IPS-18c (cell line): ENCODE results near the gene KRT33A.

ENCODE experiments used
- H3K4me3 ChIP-seq: 2 replicates; pipeline ENCODE4 v1.7.0; 2013; ENCODE audit warnings: low read depth, mild to moderate bottlenecking, low read length, moderate library complexity; ENCODE audit not compliant: insufficient read depth
- H3K9me3 ChIP-seq: one replicate; pipeline ENCODE4 v1.6.1; 2013; ENCODE audit warnings: mild to moderate bottlenecking, low read length, moderate library complexity; ENCODE audit not compliant: control insufficient read depth, insufficient read depth

The KRT33A gene

DNA sequence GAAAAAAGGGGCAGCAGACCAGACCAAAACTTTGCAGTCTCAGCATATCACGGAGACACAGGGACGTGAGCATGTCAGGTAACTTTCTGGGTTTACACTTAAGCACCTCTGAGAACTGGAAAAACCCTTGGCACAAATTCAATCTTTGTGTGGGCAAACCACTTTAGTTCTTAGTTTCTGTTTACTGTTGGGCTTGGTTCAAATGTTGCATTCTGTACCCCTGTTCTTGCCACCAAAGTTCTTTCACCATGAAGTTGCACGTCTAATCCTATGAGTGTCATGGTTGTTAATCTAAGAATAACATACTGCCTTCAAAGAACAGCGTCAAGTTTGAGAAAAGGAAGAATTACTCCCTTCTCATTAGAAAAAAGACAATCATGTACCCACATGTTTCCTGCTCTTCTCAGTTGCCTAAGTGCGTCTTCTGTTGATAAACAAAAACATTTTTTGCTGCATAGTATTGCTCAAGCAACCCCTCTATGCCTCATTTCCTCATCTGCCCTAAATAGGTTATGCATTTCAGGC lies 11.6 kb downstream of the KRT33A start:
- Histone ChIP-seq H3K4me3 (no peak overlapping the region), H3K9me3 (no peaks in the 10 kb centered on the region)

DNA sequence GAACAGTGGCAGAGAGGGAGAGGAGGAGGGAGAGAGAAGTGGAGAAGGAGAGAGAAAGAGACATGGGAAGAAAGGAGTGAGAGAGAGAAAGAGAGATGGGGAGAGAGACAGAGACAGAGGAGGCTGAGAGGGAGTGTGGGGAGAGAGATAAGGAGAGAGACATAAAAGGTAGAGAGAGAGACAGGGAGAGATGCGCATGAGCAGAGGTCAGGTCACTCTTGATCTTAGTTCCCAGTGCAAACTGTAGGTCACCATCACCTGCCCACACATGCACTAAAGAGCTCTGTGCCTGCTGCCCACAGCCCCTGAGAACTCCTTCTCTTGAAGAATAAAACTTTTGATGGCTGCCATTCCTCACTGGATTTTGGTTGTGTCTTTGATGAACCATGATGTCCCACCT lies 14.9 kb downstream of the KRT33A start:
- H3K4me3 ChIP-seq = no peak overlapping the region
- H3K9me3 ChIP-seq = no peaks in the 10 kb centered on the region

DNA sequence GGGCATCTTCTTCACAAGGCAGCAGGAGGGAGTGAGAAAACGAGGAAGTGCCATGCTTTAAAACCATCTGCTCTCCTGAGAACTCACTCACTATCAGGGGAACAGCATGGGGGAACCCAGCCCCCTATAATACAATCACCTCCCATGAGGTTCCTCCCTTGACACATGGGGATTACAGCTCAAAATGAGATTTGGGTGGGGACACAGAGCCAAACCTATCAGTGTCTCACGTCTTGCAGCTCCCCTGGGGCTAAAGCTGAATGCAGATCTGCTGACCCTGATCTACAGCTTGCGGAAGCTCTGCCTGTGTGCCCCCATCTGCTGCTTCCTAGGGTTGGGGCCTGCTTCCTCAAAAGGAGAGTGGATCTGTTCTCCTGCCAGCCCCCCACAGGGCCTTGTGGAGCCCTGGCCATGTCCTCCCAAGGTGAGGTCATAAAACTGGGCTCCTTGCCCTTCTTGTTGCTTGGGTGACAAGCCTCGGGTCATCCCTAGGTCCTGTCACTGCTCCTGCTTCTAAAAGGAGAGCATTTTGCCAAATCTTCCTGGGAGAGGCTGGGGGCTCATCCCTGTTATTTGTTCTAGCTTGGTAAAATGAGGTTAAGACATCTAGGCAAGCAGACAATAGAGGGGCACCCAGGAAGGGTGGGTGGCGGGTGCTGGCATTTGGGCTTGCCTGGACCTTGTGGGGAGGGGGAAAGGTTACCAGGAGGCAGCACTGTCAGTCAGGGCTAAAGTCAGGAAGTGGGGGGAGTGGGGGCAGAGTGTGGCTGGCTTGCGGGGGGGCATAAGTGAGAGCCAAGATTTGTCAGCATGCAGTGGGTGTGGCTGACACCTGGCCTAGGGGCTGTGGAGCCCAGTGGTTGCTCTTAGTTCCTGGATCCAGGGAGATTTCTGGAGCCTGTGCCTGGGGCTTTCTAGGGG lies 16.0 kb downstream of the KRT33A start:
- no peaks in the 10 kb centered on the region for H3K9me3 ChIP-seq
- H3K4me3 ChIP-seq = no peak overlapping the region

DNA sequence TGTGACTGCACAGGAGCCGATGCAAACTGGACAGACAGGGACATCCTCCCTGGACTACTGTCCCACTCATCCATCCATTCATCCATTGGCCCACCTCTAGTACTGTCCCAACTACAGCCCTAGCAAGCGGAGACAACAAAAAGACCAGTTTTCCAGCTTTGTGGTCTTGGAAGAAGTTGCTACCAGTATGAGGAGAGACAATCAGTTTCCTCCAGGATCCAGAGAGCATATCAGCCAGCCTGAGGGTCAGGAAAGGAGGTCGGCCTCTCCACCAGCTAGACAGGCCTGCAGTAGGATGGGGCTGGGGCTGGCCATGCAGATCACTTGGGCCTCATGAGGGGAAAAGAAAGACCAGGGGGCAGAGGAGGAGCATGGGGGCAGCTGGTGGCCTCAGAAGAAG lies 16.8 kb downstream of the KRT33A start:
- H3K4me3 ChIP-seq = no peak overlapping the region
- no peaks in the 10 kb centered on the region for H3K9me3 ChIP-seq

DNA sequence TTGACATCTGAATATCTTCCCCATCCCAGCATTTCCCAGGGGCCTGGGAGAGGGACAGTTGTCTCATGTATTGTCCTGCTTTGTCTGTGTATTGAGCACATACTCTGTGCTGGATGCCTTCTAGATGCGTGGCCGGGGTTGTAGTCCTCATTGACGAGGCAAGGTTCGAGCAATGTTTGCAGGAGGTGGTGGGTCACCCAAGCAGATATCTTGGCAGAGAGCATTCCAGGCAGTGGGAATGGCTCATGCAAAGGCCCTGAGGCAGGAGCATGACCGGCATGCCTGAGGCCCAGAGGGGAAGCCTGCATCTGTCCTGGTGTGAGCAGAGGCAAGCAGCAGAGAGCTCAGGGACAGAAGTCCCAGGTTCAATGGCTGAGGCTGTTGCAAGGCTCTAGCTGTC lies 17.5 kb downstream of the KRT33A start:
- no peaks in the 10 kb centered on the region for H3K9me3 ChIP-seq
- H3K4me3 ChIP-seq = no peak overlapping the region

DNA sequence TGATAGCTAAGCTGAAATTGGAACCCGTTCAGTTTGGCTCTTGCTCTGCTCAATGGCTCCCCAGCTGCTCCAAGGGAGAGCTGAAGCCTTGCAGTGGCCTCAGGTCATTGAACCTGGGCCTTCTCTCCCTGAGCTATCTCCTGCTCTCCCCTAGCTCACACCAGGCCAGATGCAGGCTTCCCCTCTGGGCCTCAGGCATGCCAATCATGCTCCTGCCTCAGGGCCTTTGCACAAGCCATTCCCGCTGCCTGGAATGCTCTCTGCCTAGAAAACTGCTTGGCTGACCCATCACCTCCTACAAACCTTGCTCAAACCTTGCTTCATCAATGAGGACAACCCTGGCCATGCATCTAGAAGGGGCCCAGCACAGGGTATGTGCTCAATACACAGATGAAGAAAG lies 18.4 kb downstream of the KRT33A start:
- Histone ChIP-seq H3K9me3 (no peaks in the 10 kb centered on the region), H3K4me3 (no peak overlapping the region)

DNA sequence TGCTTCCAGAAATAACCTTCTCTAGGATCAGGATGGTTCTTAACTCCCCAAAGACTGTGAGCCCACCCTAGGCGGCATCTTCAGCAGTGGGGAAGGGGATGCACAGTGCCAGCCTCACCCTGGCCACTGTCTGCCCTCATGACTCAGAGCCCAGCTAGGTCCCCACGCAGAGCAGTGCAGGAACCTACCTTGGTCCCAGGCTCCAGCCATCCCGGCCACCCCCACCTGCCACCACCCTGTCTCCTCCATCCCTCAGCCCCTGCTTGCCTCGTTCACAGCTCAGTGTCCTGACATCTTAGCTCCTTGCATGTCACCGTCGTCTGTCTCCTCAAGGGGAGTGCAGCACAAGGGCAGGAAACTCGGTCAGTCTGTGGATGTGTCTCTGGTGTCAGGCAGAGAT lies 19.0 kb downstream of the KRT33A start:
- no peak overlapping the region for H3K4me3 ChIP-seq
- H3K9me3 ChIP-seq = no peaks in the 10 kb centered on the region

DNA sequence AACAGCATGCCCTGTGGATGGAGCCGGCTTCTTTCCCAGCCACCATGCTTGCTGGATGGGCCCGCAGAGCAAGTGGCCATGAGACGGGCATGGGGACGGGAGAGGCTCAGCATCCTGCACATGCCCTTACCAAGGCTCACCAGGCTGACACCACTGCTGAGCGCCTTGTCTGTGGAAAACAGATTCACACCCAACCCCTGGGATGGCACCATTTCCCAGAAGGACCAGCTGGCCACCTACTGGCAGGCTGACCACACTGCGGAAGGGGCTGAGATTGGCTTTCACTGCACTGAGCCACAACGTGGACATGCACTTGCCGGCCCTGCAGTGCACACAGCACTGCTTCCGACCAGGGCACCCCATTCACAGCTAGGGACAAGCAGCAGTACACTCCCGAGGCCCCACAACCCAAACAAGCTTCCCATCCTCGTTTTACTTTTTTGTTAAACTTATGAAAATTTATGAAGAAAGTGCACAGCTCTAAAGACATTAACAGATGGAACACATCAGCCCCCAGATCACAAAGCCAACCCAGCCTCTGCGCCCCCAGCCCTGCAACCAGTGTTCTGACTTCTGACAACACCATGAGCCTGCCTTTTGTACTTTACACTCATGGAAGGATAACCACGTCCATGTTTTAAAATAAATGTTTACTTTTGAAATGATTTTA lies 21.2 kb downstream of the KRT33A start:
- Histone ChIP-seq H3K4me3 (no peak overlapping the region), H3K9me3 (no peaks in the 10 kb centered on the region)

DNA sequence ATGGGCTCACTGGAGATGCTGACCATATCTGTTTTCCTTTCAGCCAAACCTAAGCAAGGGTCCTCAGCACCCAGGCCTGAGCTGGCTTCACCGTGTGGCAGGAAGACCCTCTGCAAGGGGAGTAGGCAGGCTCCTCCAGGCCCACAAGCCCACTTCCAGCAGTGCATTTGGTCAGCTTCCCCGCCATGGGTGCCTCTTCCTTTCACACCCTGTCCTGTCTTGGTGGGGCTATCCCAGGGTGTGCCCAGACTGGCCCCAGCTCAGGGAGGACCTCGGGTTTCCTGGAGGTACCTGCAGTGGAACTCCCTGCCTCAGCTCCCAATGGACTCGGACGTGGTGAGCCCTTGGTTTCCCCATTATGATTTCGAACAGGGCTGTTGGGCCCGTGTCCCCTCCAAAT lies 22.4 kb downstream of the KRT33A start:
- Histone ChIP-seq H3K9me3 (no peaks in the 10 kb centered on the region), H3K4me3 (no peak overlapping the region)

DNA sequence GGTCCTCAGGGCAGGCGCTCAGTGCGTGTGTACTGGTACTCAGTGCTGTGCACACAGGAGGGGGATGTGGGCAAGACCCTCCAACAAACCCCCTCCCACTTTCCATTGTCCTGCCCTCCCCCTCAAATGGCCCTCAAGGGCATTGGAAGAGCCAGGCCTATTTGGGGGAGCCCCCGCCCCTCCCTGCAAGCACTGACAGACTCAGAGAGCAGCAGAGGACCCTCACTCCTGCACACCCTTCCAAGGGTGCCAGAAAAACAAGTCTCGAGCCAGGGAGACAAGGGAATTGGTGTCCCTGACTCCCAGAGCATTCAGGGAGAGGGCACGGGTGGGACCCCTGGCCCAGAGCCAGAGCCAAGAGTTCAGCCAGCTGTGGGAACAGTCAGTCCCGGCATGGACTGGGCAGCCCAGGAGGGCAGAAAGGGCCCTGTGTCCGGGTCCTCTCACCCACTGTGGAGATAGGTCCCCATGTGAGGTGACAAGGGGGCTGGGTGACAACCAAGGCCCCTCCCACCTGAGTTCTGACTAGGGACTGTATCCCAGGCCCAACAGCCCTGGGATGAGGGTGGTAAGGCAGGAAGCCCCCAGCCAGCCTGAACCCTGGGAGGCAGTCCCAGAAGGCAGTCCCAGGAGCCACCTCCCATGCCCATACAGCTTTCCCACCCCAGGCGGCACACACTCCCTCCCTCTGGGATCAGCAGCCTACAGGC lies 23.1 kb downstream of the KRT33A start:
- Histone ChIP-seq H3K9me3 (no peaks in the 10 kb centered on the region), H3K4me3 (no peak overlapping the region)

DNA sequence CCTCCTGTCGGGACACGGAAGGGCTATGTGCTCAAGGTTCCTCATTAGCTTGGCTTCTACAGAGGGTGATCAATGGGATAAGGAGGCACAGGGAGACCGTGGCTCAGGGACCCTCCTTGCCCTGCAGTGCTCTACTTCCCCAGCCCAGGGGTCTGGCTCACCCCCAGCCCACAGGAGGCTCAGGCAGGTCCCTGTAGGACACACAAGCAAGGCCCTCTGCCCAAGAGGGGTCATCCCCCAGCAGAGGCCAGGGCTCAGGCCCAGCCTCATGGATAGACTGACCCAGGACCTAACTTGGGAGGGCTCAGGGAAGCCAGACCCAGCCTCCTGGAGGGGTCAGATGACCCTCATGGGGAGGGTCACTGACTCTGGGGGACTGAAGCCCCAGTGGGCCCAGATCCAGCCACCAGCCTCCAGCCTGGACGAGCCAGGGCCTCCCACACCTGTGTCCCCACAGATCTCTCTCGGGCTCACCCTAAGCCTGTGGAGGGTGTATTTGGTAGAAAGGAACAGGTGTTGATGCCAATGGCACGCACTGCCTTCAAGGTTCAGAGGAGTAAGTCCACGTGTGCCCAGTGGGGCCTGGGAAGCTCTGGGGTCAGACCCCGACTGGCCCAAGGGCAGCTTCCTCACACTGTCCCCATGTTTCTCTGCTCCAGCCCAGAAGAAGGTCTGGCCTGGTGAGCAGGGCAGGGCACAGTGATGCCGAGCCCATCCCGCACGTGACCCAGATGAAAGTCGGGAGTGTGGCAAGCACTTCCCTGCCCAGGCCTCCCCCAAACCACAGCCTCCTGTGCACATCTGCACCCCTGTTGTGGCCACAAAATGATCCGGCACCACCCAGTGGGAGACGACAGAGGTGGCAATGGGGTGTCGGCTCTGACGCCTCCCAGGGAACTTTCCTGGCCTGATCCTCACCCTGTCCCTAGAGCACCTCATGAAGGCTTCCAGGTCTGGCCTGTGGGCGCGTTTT lies 24.2 kb downstream of the KRT33A start:
- Histone ChIP-seq H3K4me3 (no peak overlapping the region), H3K9me3 (no peaks in the 10 kb centered on the region)

DNA sequence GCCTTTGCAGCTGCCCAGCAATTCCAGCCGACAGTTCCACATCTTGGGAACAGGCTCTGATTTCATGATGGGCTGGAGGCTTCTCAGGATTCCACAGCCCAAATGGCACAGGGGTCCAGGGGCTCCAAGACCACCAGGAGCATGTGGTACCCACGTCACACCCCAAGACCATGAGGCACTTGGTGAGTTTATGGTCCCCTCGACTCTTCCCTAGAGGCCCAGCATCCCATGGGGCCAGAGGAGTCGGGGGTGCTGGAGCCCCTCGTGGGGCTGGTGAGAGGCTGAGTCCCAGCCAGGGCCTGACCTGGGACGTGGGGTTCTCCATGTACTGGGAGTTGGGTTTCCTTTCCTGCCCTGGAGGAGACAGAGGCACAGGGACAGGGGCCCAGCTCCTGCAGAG lies 25.0 kb downstream of the KRT33A start:
- H3K9me3 ChIP-seq = no peaks in the 10 kb centered on the region

DNA sequence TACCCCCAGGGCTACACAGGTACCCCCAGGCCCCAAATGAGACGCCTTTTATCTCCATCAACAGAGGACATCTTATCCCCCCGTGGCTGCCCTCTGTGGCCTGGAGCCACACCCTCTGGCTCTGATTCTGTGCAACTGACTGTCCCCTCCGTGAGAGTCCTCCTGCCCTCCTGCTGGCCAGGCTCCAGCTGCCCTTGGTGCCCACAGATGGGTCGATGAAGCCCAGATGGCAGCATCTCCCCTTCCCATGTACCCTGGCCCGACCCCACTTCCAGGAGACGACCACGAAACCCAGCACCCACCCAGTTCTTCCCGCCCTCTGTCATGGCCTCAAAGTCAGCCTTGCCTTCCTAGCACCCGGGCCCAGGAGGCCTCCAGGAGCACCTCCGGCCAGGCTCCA lies 25.5 kb downstream of the KRT33A start:
- no peak overlapping the region for H3K4me3 ChIP-seq
- no peaks in the 10 kb centered on the region for H3K9me3 ChIP-seq

More for the DNA sequence above, 25.0 kb downstream of the KRT33A start:
- no peak overlapping the region for H3K4me3 ChIP-seq

DNA sequence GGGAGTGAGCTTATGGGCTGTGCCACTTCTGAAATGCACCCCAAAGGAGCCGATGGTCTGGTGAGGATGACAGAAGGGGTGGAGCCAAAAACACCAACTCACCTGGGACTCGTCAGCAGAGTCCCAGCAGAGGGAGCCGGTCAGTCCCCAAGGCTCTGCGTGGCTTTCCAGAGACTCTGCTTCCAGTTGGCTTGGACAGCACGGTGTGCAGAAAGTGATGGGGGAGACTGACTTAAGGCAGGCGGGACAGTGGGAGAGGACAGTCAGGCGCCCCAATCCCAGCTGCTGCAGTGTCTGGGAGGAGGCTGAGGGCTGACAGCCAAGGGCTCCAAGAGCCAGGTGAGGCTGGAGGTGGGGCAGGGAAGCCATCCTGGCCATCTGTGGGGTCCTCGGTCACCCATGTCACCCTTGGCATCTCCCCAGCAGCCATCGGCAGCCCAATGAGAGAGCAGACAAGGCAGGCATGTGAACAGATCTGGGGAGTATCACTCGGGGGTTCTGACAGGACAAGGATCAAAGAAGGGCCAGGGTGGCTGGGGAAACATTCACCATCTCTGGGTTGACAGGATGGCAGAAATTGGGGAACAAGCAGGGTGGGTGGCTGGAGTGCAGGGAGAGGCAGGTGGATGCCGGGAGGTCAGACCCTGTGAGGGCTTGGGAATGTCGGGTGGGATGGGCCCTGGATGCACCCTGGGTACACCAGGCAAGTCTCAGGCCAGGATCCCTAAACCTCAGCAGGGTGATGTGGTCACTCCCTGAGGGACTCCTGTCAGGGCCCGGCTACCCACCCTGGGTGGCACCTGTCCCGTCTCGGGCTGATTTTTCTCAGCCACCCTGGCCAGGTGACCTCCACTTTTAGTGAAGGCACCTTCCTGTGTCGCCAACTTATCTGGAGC lies 26.2 kb downstream of the KRT33A start:
- no peaks in the 10 kb centered on the region for H3K9me3 ChIP-seq
- no peak overlapping the region for H3K4me3 ChIP-seq

DNA sequence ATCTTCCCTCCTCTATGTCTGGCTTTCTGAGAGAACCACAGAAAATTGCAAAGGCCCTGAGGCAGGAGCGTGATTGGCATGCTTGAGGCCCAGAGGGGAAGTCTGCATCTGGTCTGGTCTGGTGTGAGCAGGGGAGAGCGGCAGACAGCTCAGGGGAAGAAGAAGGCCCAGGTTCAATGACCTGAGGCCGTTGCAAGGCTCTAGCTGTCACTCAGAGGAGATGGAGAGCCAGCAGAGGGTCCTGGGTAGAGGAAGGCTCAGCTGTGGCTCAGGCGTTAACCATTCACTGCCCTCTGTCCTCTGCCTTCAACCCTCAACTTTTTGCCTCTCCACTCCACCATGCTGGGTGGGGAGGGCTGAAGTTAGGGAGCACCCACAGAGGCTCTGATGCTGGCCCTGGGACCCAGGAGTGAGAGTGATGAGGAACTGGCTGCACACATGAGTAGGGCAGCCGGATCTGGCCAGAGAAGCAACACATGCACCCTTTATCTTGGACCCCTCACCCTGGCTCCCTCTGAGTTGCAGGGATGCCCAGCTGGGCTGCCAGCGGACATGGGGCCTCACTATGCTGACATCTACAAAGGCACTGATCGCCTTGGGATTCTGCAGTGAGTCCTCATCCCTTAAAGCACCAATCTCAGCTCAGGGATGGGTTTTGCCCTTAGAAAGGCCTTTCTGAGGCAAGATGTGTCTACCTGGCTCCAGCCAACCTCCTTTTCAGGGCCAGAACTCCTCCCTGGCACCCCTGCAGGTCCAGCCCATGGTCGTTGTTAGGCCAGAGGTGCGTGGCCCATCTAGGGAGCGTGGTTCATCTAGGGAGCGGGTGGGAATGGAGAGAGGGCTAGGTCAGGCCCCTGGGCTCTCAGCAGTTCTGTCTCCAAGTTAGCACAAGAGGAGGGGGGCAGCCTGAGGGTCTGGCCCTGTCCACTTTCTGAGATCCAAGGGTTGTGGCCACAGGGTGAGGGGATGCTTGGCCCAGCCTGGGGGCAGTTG lies 27.4 kb downstream of the KRT33A start:
- Histone ChIP-seq H3K4me3 (no peak overlapping the region), H3K9me3 (no peaks in the 10 kb centered on the region)
